HepG2 (cell line): Measurements from ENCODE around the gene PARP3. TPM values are rescaled to one million over a fixed set of nuclear protein-coding genes. Genes with fewer than 3 reads are reported as not detected.
A peak's percentile ranks its signal among the peaks of the same experiment; 100 is the strongest.

ENCODE experiments used
- ELF1 ChIP-seq: sonication (generic); formaldehyde crosslinking; IDR thresholded peaks from 2 replicates; pipeline ENCODE4 v1.4.0; 2020; ENCODE audit warnings: missing genetic modification reagents
- GTF2F1 ChIP-seq: fragments of 150-350 bp; IDR thresholded peaks from 2 replicates; pipeline ENCODE4 v1.6.1; 2014; ENCODE audit warnings: low read length
- HOXA5 ChIP-seq: sonication (generic); formaldehyde crosslinking; IDR thresholded peaks from 2 replicates; pipeline ENCODE4 v1.4.0; 2020; ENCODE audit warnings: missing genetic modification reagents
- NFE2 ChIP-seq: sonication (generic); formaldehyde crosslinking; IDR thresholded peaks from 2 replicates; pipeline ENCODE4 v1.4.0; 2020; ENCODE audit warnings: missing genetic modification reagents
- PCBP2 ChIP-seq: fragments of 200-400 bp; formaldehyde crosslinking; optimal IDR thresholded peaks from 2 replicates; pipeline ENCODE3; 2018; ENCODE audit warnings: low read length, low read depth; ENCODE audit not compliant: poor library complexity, severe bottlenecking
- PTBP1 ChIP-seq: fragments of 200-400 bp; formaldehyde crosslinking; IDR thresholded peaks from 2 replicates; pipeline ENCODE4 v1.6.1; 2018; ENCODE audit warnings: low read length, low read depth; ENCODE audit not compliant: poor library complexity, severe bottlenecking
- SMYD3 ChIP-seq: sonication (generic); formaldehyde crosslinking; IDR thresholded peaks from 2 replicates; pipeline ENCODE4 v1.8.1; 2023; ENCODE audit warnings: mild to moderate bottlenecking, missing genetic modification reagents
- SRSF9 ChIP-seq: fragments of 200-400 bp; formaldehyde crosslinking; IDR thresholded peaks from 2 replicates; pipeline ENCODE4 v1.6.1; 2018; ENCODE audit warnings: borderline replicate concordance, mild to moderate bottlenecking, low read depth, low read length; ENCODE audit not compliant: insufficient read depth, poor library complexity, severe bottlenecking
- TBX3 ChIP-seq: fragments of 450-650 bp; IDR thresholded peaks from 2 replicates; pipeline ENCODE4 v1.6.1; 2017; ENCODE audit warnings: antibody characterized with exemption, mild to moderate bottlenecking, inconsistent platforms, borderline replicate concordance
- THYN1 ChIP-seq: sonication (generic); formaldehyde crosslinking; IDR thresholded peaks from 2 replicates; pipeline ENCODE4 v1.8.1; 2023; ENCODE audit warnings: low read depth, mild to moderate bottlenecking, moderate library complexity, missing genetic modification reagents, borderline replicate concordance
- YEATS2 ChIP-seq: sonication (generic); formaldehyde crosslinking; IDR thresholded peaks from 2 replicates; pipeline ENCODE4 v1.4.0; 2020; ENCODE audit warnings: missing genetic modification reagents, borderline replicate concordance
- YY1 ChIP-seq: IDR thresholded peaks from 2 replicates; pipeline ENCODE4 v1.6.1; 2011; ENCODE audit warnings: low read length, low read depth, moderate library complexity, mild to moderate bottlenecking; ENCODE audit not compliant: insufficient read depth, insufficient replicate concordance
- ZBTB3 ChIP-seq: sonication (generic); formaldehyde crosslinking; IDR thresholded peaks from 2 replicates; pipeline ENCODE4 v1.4.0; 2020; ENCODE audit warnings: low read depth, mild to moderate bottlenecking, moderate library complexity, missing genetic modification reagents, borderline replicate concordance
- ZFP62 ChIP-seq: sonication (generic); formaldehyde crosslinking; IDR thresholded peaks from 2 replicates; pipeline ENCODE4 v1.4.0; 2020; ENCODE audit warnings: missing genetic modification reagents
- ZKSCAN1 ChIP-seq: fragments of 150-350 bp; IDR thresholded peaks from 2 replicates; pipeline ENCODE4 v1.6.1; 2014; ENCODE audit warnings: low read length
- ZNF121 ChIP-seq: sonication (generic); formaldehyde crosslinking; IDR thresholded peaks from 2 replicates; pipeline ENCODE4 v1.5.0; 2020; ENCODE audit warnings: mild to moderate bottlenecking, missing genetic modification reagents
- ZNF235 ChIP-seq: sonication (generic); formaldehyde crosslinking; IDR thresholded peaks from 2 replicates; pipeline ENCODE4 v1.8.1; 2023; ENCODE audit warnings: mild to moderate bottlenecking, missing genetic modification reagents, borderline replicate concordance
- ZNF343 ChIP-seq: sonication (generic); formaldehyde crosslinking; IDR thresholded peaks from 2 replicates; pipeline ENCODE4 v1.4.0; 2020; ENCODE audit warnings: mild to moderate bottlenecking, missing genetic modification reagents
- ZNF570 ChIP-seq: sonication (generic); formaldehyde crosslinking; IDR thresholded peaks from 2 replicates; pipeline ENCODE4 v1.4.0; 2020; ENCODE audit warnings: mild to moderate bottlenecking, missing genetic modification reagents, borderline replicate concordance
- ZNF614 ChIP-seq: IDR thresholded peaks from 2 replicates; pipeline ENCODE4 v1.6.1; 2018; ENCODE audit warnings: missing biosample characterization, missing genetic modification reagents, inconsistent platforms, borderline replicate concordance
- ZNF75D ChIP-seq: sonication (generic); formaldehyde crosslinking; IDR thresholded peaks from 2 replicates; pipeline ENCODE4 v1.8.1; 2023; ENCODE audit warnings: missing genetic modification reagents, mild to moderate bottlenecking, borderline replicate concordance
- polyA plus RNA-seq, 8 experiments: library from polyadenylated mRNA; depleted of rRNA in 3 of 8; stranded (reverse) in 7 of 8; unstranded in 1 of 8; fragments of >200 nt; fragmentation: Illumina TruSeq in 4 of 8; extraction: Trizol in 4 of 8; gene quantifications; 2 replicates each; pipeline versions ENCODE4 v1.2.1 to v1.2.3, GENCODE V29; 2011 to 2016; ENCODE audit warnings: low read depth in 4 of 8, missing spikeins in 1 of 8, mixed read lengths in 1 of 8; ENCODE audit not compliant: insufficient read depth in 1 of 8
- total RNA-seq, 5 experiments: library from RNA; depleted of rRNA; stranded (reverse); fragments of >200 nt; fragmentation: Illumina TruSeq; extraction: Trizol; gene quantifications; 2 replicates each; pipeline ENCODE4 v1.2.3, GENCODE V29; 2016; ENCODE audit warnings: low read depth in 1 of 5
- TF ChIP-seq, protein P1 (sequence below): sonication (generic); formaldehyde crosslinking; IDR thresholded peaks from 2 replicates; pipeline ENCODE4 v1.4.0; 2020; ENCODE audit warnings: low read depth, mild to moderate bottlenecking, missing genetic modification reagents
- TF ChIP-seq, protein P2 (sequence below): fragments of 450-650 bp; IDR thresholded peaks from 2 replicates; pipeline ENCODE4 v1.6.1; 2016
- TF ChIP-seq, protein P3 (sequence below): IDR thresholded peaks from 2 replicates; pipeline ENCODE4 v1.6.1; 2012; ENCODE audit warnings: low read length, improper control_type of control experiment

The PARP3 gene
- total and polyA plus RNA-seq, 2 of the 13 experiments (the other 11 are each of a cell fraction or from before 2014, with no cell fraction given), result 11.2 to 21.5 TPM

DNA sequence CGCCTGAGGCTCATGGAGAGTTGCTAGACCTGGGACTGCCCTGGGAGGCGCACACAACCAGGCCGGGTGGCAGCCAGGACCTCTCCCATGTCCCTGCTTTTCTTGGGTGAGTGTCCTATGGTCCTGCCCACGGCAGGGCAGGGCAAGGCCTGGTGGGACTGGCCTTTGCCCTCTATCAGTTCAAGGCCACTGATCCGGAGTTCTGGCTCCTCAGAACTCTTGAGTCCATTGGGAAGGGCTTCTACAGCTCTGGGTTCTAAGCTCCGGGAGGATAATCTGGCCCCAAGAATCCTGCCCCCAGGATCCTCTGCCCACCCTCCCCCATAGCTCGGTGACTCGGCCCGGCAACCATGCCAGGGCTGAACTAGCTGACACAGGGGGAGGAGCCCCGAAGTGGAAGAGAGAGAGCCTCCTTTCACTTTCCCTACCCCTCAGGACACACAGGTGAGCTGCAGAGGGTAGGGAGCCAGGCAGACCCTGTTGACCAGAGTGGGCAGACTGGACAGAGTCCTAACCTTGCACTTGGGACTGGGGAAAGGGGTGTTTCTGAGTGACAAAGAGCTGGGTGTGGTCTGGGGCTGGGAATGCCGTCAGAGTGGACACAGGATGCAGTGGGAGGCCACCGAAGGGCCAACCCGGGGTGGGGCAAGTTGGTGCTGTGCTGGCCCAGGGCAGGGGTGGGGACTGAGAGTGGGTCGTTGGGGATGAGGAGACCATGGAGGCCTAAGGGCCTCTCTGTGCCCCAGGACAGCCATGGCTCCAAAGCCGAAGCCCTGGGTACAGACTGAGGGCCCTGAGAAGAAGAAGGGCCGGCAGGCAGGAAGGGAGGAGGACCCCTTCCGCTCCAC is 664 bp downstream of the PARP3 start (continued):
- TF ChIP-seq, protein P1, sequence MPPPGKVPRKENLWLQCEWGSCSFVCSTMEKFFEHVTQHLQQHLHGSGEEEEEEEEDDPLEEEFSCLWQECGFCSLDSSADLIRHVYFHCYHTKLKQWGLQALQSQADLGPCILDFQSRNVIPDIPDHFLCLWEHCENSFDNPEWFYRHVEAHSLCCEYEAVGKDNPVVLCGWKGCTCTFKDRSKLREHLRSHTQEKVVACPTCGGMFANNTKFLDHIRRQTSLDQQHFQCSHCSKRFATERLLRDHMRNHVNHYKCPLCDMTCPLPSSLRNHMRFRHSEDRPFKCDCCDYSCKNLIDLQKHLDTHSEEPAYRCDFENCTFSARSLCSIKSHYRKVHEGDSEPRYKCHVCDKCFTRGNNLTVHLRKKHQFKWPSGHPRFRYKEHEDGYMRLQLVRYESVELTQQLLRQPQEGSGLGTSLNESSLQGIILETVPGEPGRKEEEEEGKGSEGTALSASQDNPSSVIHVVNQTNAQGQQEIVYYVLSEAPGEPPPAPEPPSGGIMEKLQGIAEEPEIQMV (CRISPR knock-in tag), result no peak
- TF ChIP-seq PTBP1 (no peak), ZBTB3 (0 out of 2 replicates have a peak, but pooled peaks have one; percentile 17), TBX3 (no peak), ZNF570 (no peak), ZNF614 (peak; percentile 61; the same call in 1 of the 2 replicates), ZNF235 (CRISPR knock-in tag) (no peak), ZNF75D (no peak), YEATS2 (CRISPR knock-in tag) (no peak), ZKSCAN1 (no peak), YY1 (no peak), SRSF9 (no peak), ZFP62 (CRISPR knock-in tag) (no peak), ZNF343 (CRISPR knock-in tag) (0 out of 2 replicates have a peak, but pooled peaks have one; percentile 10), ELF1 (CRISPR knock-in tag) (no peak), ZNF121 (CRISPR knock-in tag) (no peak), PCBP2 (no peak), GTF2F1 (no peak), SMYD3 (CRISPR knock-in tag) (0 out of 2 replicates have a peak, but pooled peaks have one; percentile 70), HOXA5 (no peak), NFE2 (CRISPR knock-in tag) (no peak), THYN1 (CRISPR knock-in tag) (no peak)
- TF ChIP-seq, protein P2, sequence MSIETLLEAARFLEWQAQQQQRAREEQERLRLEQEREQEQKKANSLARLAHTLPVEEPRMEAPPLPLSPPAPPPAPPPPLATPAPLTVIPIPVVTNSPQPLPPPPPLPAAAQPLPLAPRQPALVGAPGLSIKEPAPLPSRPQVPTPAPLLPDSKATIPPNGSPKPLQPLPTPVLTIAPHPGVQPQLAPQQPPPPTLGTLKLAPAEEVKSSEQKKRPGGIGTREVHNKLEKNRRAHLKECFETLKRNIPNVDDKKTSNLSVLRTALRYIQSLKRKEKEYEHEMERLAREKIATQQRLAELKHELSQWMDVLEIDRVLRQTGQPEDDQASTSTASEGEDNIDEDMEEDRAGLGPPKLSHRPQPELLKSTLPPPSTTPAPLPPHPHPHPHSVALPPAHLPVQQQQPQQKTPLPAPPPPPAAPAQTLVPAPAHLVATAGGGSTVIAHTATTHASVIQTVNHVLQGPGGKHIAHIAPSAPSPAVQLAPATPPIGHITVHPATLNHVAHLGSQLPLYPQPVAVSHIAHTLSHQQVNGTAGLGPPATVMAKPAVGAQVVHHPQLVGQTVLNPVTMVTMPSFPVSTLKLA, result no peak
- TF ChIP-seq, protein P3, sequence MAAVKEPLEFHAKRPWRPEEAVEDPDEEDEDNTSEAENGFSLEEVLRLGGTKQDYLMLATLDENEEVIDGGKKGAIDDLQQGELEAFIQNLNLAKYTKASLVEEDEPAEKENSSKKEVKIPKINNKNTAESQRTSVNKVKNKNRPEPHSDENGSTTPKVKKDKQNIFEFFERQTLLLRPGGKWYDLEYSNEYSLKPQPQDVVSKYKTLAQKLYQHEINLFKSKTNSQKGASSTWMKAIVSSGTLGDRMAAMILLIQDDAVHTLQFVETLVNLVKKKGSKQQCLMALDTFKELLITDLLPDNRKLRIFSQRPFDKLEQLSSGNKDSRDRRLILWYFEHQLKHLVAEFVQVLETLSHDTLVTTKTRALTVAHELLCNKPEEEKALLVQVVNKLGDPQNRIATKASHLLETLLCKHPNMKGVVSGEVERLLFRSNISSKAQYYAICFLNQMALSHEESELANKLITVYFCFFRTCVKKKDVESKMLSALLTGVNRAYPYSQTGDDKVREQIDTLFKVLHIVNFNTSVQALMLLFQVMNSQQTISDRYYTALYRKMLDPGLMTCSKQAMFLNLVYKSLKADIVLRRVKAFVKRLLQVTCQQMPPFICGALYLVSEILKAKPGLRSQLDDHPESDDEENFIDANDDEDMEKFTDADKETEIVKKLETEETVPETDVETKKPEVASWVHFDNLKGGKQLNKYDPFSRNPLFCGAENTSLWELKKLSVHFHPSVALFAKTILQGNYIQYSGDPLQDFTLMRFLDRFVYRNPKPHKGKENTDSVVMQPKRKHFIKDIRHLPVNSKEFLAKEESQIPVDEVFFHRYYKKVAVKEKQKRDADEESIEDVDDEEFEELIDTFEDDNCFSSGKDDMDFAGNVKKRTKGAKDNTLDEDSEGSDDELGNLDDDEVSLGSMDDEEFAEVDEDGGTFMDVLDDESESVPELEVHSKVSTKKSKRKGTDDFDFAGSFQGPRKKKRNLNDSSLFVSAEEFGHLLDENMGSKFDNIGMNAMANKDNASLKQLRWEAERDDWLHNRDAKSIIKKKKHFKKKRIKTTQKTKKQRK, result no peak
